HG03432 (cell line): ENCODE data around the gene SLC39A13.

Source experiments
- ATAC-seq: cut with Tn5 transposase; IDR thresholded peaks from one replicate; pipeline ENCODE4 v1.9.1; 2021; ENCODE audit warnings: mild to moderate bottlenecking, moderate library complexity; ENCODE audit not compliant: unreplicated experiment

The SLC39A13 gene

DNA sequence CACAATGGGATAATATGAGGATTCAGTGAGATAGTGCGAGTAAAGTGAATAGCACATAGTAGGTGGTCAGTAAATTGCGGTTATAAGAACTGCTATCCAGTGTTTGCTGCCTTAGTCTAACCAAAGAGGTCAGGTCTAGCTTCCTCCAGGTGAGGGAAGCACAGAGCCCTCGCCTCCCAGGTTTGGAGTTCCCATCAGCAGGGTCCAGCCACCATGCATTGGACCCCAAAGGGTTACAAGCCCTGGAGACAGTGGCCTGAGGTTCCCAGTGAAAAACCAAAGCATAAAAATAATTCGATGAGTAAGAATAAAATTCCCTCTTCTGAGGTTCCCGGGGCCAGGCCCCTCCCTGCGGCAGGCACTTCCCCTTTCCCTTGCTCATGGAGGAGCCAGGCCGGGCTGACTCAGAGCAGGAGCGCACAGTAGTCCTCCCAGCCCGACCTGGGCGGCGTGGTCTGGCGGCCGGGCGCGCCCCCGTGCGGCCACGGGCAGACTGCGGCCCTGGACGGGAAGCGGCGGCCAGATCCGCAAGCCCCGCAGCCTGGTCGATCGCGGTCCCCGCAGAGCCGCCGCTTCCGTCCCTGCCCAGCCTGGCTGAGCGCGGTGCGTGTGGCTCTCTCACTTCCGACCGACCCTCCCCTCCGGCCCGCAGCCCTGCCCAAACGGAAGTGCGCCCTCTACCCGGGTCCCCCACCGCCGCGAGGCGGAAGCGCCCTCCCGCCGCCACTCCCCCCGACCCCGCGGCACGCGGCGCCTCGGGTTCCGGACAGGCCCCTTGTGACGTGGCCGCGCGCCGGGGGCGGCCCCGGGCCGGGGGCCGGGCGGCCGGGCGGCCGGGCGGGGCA lies at the start of gene SLC39A13:
SLC39A13 (plus strand) TSS at position 845 of the 845 bp plus-strand sequence. CDS start 1,505 bp downstream, outside the sequence.
- ATAC-seq = peak; percentile 88

DNA sequence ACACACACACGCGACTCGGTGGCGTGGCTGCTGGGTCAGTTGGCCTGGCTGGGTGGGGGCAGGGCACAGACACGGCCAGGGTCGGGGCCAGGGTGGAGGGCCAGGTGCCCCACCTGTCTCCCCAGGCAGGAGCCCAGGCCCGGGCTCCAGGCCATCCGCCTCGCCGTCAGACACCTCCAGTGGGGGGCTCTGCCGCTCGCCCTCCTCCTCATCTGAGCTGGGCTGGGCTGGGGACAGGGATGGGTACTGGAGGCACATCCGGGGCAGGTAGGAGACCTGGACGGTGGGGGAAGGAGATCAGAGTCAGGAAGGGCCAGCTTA lies 49.7 kb upstream of the SLC39A13 start:
- ATAC-seq = no peak

DNA sequence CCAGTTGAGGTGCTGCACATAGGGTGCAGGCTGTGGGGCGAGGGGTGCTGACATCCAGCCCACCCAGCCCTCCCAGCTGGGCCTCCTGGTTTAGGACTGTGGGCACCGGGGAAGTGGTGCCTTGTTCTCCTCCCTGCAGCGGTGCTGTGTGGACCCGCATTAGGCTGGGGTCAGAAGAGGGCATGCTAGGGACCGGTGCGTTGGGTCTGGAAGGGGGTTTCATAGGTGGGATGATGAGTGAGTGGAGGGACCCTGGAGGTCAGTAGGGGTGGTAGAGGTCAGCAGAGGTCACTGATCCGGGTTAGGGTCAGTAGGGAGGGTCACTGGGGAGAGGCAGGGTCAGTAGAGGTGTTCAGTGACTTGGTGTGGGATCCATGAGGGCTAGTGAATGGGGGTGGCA lies 49.2 kb upstream of the SLC39A13 start:
- no peak for ATAC-seq

DNA sequence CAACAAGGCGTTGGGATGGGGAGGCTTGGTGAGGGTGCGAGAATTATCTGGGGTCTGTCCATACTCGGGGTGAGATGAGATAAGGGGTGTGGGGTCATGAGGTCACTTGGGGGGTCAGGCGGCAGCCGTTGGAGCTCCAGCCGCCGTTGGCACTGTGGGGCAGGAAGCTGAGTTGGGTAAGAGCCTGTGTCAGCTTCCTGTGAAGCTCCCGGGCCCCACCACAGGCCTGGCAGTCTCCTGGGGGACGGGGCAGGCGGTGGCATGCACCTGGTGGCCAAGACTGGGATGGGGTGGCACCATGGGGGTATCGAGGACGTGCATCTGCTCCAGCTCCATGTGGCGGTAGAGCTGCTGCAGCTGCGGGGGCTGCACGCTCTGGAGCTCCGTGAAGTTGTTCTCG lies 48.8 kb upstream of the SLC39A13 start:
- no peak for ATAC-seq

DNA sequence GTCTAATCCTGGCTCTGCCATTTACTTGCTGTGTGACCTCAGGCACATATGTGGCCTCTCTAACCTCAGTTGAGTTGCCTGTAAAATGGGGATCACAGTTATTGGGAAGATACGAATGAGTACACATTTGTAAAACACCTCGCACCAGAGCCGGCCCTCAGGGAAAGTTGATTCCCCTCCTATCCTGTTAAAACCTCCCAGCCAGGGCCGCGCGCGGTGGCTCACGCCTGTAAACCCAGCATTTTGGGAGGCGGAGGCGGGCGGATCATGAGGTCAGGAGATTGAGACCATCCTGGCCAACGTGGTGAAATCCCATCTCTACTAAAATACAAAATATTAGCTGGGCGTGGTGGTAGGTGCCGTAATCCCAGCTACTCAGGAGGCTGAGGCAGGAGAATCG lies 48.0 kb upstream of the SLC39A13 start:
- no peak for ATAC-seq

DNA sequence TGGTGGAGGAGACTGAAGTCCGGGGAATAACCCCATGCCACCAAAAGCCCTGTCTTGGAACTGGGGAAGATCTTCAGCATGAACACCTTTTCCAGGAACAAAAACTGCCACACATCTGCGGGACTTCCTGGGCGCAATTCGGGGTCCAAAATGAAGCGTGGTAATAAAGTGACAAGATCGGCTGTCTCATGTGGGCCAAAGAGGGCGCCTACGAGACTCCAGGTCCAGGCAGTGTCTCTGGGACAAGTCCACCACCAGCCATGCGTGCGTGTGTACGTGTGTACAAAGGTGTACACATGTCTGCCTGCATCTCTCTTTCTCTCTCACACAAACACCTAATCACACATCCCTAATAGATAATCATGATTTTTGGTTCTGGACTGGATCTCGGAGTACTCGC lies 47.0 kb upstream of the SLC39A13 start:
- ATAC-seq = no peak

DNA sequence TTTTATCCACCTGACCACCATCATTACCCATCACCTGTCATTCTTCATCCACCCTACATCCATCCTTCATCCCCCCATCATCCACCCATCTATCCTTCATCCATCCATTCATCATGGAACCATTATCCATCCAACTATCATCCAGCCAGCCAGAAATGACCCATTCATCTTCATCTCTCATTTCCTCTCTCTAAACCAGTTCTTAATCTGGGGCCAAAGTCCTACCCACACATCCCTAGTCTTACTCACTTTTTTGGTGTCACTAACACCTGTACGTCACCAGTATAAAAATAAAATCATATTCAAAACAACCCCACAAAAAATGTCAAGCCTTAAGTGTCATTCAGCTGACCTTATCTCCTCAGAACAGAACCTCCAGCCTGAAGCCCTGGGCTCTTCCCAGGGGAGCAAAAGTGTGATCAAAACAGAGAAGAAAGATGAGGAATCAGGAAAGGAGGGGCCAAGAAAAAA lies 42.3 kb upstream of the SLC39A13 start:
- ATAC-seq = no peak

DNA sequence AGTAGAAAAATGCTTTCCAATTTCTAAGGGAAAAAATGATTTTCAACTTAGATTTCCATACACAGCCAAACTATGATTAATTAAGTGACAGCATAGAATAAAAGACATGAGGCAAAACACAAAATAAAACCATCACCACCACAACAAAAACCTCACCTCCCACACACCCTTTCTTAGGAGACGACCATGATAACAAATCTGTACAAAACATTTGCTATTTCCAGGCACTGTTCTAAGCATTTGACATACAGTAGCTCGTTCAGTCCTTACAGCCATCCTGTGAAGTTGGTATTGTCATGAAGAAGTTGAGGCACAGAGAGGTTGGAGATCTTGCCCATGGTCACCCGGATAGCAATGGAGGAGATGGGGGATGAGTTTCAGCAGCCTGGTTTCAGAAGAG lies 38.7 kb upstream of the SLC39A13 start:
- ATAC-seq = no peak

DNA sequence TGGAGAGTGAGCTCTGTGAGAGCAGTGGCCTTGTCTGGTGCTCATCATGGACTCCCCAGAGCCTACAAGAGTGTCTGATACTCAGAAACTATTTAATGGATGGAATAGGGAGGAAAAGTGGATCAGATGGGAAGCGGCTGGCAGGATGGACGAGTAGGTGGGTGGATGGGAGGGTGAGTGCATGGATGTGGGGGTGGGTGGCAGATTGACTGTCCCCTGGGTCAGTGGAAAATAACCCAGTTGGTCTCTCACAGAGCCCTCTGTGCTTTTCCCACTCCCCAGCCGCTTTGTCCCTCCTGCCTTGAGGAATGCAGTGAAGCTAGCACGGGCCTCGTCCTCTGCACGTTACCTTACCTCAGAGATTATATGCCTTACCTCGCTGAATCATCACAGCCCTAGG lies 36.0 kb upstream of the SLC39A13 start:
- ATAC-seq = no peak

DNA sequence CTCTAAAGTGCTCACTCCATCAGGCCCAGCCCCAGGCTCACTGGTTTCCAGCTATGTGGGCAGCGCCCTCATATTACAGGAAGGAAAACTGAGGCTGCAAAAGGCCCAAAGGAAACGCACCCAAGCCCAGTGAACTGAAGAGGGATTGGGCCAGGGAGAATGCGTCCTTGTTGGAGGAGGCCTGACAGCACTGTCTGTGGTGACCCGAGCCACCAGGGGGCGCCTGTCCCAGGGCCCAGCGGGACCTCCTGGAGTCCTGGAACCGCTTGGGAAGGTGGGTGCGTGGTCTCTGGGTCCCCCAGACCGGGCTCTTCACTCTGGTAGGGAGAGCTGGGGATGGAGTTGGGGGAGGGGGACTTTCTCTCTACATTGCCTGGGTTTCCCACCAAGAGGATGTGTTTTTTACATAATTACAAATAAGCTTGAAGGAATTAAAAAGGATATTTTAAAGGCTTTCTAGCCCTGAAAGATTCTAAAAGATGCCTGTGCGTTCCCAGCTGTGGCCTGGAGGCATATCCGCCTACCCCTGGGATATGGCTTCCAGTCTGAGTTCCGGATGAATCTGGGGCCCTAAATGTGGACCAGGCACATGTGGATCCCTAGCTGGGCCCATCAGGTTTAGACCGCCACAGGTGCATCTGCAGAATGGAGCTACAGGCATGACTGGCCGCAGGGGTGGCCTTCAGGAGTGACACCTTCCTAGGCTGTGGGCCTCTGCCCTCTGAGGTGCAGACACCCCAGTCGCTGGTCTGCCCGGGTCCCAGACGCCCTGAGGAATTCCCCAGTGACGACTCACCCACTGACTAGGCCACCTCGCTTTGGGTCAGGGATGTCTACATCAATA lies 34.3 kb upstream of the SLC39A13 start:
- ATAC-seq = peak; percentile 35

DNA sequence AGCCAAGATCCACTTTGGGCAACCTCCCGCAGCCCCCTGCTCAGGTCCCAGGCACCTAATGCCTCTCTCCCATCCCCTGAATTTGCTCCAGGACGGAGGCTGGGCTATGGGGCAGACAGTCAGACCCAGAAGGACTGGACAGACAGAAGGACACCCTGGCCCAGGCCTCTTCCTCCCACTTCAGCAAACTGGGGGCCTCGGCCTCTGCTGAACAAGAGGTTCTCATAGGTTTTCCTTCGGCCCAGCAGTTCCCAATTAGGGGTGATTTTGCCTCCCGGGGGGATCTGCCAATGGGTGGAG lies 33.7 kb upstream of the SLC39A13 start:
- no peak for ATAC-seq

DNA sequence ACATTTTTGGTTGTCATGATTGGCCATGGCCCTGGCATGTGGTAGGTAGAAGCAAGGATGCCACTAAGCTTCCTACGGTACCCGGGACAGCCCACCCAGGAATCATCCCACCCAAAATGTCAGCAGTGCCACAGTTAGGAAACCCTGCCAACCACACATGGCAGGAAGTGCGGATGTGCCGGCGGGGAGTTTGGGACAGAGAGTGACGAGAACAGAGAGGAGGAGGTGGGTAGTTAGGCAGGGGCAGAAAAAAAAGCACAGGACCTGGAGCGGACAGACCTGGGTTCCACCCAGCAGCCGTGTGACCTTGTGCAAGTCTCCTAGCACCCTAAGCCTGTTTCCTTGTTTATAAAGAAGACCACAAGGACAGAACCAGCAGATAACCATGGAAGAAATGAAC lies 33.4 kb upstream of the SLC39A13 start:
- ATAC-seq = no peak

DNA sequence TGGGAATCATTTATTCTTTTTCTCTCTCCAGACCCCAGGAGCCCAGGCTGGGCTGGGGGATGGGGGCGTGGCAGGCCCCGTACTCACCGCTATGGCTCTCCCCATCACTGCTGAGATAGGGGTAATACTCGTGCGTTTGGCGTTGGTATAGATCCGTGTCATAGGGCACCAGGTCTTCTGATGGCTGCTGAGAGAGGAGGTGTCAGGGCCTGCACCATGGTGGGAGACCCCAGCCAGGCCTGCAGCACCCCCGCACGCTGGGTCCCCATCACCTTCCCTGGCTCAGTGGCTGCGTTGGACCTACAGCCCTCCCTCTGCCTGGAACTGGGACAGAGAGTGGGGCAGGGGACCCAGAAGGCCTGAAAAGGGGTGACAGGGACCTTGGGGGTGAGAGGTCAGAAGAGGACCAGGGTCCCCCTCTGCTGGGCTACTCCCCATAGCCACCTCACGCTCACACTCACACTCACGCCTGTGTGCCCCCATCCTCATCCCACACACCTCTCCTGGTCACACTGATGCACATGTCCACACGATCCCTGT lies 32.8 kb upstream of the SLC39A13 start:
- ATAC-seq = no peak

DNA sequence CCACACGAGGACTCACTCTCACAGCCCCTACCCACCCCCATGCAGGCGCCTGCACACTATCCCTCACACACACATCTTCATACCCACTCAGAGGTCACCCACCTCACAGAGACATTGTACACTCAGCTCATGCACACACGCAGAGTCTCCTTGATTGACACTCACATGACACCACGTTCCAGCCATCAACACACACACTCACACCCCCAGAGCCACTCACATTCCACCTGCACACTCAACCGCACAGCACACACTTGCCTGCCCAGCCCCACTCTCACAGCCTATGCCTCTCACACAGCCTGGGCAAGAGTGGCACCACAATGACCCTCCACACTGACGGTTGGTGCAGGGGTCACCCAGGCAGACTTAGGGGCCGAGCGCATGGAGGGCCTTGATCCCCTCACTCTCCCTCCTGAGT lies 32.3 kb upstream of the SLC39A13 start:
- no peak for ATAC-seq

DNA sequence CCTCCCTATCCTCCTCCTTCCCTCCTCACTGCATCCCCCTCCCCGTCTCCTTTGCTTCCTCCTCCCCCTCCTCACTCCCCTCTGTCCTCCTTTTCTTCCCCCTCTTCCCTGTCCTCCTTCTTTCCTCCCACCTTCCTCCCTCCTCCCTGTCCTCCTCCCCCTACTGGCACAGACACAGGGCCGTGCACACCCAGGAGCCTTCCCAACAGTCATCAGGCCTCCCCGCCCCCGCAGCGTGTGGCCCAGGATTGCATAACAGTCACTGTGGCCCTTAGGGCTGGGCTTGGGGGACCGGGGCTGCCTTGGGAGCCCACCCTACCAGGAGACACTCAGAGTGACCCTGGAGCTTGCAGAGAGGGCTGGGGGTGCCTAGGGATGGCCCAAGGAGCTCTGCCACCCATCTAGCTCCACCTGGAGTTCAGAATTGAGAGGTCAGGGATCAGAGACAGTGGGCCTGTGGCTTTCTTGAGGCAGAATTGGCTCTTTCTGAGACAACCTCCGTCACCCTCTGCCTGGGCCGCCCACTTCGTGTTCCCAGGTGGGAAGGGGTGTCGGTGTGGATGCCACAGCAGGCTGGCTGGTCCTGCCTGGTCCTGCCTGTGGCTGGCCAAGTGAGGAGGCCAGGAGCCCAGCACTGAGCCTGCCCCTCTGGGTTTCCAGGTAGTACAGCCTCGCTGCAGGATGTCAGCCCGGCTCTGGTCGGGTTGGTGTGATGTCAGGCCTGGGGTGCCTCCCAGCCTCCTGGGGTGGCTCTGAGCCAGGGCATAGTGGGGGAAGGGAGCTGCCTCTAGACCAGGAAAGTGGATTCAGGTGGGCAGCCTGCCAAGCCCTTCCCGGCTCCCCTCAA lies 31.6 kb upstream of the SLC39A13 start:
- peak; percentile 40 for ATAC-seq

DNA sequence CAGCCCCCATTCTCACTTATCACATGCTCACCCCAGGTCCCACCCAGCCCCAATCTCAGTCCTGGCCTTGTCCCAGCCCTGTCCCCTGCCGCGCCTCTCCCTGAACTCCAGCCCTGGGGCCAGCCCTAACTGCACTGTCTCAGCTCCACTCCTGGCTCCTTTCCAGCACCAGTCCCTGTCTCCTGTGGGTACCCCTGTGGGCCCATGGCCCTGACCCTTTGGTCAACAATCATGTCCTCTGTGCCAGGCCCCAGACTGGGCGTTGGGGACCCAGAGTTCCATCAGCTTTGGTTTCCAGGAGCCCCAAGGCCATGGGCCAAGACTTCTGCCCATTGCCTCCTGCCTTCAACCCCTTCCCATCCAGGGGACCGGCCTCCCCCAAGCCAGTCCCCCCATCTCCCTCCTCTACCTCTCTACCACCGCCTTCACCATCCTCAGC lies 30.8 kb upstream of the SLC39A13 start:
- ATAC-seq = peak; percentile 18

DNA sequence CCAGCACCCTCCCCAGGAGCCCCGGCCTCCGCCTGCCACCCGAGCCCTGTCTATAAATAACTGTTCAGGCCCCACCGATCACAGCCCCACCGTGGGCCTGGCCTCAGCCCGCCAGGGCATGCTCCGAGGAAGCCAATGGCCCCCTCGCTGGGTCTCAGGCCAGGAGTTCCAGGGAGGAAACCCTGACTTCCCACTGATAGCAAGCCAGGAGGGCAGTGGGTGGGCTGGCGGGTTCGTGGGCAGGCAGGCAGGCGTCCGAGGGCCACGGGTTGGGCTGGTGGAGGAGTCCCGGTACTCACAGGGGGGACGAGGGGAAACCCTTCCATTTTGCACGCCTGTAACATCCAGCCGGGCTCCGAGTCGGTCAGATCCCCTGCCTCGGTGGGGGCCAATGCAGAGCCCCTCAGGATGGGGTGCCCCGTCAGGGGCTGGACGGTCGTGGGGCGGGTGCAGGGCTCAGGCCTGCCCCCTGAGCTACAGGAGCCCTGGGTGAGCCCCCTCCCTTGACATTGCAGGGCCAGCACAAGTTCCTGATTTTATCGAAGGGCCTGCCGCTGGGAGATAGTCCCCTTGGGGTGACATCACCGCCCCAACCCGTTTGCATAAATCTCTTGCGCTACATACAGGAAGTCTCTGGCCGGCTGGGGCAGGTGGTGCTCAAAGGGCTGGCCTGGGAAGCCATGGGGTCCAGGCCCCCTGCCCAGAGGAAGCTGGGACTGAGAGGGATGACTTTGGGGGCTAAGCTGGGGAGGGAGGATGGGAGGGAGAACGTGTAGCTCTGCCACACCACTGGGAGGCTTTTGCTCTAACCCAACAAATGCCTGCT lies 30.2 kb upstream of the SLC39A13 start, which contains the start of gene SPI1:
SPI1 (minus strand) TSS at position 538 of the 826 bp plus-strand sequence; CDS start at position 344, 194 bp downstream.
- peak; percentile 77 for ATAC-seq

DNA sequence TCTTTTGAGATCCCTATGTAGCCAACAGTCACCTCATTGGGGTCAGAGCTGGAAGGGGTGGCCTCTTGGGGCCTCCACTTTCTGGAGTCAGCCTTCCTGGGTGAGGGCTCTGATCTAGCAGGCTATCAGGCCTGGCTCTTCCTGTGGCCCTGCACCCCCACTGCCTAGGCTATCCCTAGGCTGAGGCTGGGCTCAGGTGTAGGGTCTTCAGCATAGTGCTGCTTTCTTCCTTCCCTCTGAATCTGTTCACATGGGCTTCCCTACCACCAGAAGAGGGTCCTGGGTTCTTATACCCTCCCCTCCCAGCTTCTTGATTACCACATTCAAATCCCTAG lies 29.6 kb upstream of the SLC39A13 start:
- peak; percentile 5 for ATAC-seq

DNA sequence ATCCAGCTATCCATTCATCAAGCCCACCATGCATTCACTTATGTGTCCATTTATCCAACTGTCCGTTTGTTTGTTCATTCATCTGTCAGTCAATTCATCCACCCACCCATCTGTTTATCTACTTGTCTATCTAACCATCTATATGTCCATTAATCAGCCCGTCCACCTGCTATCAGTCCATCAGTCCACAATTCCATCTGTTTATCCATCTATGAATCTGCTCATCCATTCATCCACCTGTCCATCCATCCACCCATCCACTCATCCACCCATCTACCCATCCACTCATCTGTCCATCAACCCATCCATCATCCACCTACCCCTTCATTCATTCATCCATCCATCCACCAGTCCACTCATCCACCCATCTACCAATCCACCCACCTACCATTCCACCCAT lies 29.1 kb upstream of the SLC39A13 start:
- ATAC-seq = no peak

DNA sequence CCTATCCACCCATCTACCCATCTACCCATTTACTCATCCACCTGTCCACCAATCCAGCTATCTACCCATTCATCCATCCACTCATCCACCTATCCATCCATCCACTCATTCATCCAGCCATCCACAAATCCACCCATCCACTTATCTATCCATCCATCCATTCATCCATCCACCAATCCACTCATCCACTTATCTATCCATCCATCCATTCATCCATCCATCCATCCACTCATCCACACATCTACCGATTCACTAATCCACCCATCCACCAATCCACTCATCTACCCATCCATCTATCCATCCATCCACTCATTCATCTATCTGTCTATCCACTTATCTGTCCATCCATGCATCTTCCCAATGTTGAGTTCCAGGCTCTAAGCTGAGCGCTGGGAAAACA lies 28.3 kb upstream of the SLC39A13 start:
- ATAC-seq = no peak
